GM18861 (cell line): ENCODE data around the gene HNF4A.

ENCODE experiments used
- ATAC-seq: cut with Tn5 transposase; IDR thresholded peaks from one replicate; pipeline ENCODE4 v1.9.1; 2021; ENCODE audit not compliant: unreplicated experiment

The HNF4A gene

GRCh38 chr20:44423480-44423879 lies 68.0 kb downstream of the HNF4A start:
- no peak for ATAC-seq

GRCh38 chr20:44424039-44424495 lies 68.6 kb downstream of the HNF4A start:
- ATAC-seq = no peak

- ATAC-seq = no peak
Observed at GRCh38 chr20:44425923-44426322, 70.4 kb downstream of the HNF4A start.

GRCh38 chr20:44426879-44427790 lies 71.6 kb downstream of the HNF4A start:
- no peak for ATAC-seq

DNA sequence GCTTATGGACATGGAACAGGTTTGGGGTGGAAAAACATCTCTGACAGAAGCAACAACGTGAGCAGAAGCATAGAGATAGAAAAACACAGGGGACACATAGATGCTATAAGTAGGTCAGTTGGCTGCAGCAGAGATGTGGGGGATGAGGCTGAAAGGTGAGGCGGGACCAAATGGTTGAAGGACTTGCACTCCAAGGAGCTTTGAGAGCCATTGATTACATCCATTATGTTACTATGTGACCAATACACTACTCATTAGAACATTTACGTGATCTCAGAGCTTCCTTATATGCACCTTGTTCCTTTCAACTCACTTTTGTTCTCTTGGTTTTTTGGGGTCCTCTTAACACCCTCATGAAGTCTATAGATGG lies 72.3 kb downstream of the HNF4A start:
- no peak for ATAC-seq

GRCh38 chr20:44428174-44429016 lies 72.9 kb downstream of the HNF4A start:
- no peak for ATAC-seq

- ATAC-seq = no peak
Observed at GRCh38 chr20:44429017-44429339, 73.5 kb downstream of the HNF4A start.

- no peak for ATAC-seq
Observed at GRCh38 chr20:44429419-44430269, 74.1 kb downstream of the HNF4A start.

DNA sequence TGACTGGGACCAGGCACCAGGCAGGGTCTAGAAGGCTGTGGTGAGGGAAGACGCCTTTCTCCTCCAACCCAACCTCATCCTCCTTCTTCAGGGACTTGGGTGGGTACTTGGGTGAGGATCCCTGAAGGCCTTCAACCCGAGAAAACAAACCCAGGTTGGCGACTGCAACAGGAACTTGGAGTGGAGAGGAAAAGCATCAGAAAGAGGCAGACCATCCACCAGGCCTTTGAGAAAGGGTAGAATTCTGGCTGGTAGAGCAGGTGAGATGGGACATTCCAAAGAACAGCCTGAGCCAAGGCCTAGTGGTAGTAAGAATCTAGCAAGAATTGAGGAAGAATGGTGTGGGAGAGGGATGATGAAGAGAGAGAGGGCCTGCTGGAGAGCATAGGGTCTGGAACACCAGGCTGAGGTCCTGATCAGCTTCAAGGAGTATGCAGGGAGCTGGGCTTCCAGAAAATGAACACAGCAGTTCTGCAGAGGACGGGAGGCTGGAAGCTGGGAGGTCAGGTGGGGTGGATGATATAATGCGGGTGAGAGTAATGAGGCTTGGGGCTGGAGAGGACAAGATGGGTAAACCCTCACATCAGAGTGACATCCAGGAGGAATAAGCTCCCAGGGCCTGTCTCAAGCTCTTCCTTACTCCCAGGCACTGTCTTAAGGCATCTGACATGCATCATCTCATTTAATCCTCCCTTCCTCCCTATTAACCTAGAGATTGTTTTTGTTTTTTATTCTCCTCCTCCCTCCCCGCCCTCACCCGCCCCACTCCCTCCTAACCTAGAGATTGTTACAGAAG lies 75.0 kb downstream of the HNF4A start:
- no peak for ATAC-seq

GRCh38 chr20:44431118-44431501 lies 75.6 kb downstream of the HNF4A start:
- no peak for ATAC-seq

DNA sequence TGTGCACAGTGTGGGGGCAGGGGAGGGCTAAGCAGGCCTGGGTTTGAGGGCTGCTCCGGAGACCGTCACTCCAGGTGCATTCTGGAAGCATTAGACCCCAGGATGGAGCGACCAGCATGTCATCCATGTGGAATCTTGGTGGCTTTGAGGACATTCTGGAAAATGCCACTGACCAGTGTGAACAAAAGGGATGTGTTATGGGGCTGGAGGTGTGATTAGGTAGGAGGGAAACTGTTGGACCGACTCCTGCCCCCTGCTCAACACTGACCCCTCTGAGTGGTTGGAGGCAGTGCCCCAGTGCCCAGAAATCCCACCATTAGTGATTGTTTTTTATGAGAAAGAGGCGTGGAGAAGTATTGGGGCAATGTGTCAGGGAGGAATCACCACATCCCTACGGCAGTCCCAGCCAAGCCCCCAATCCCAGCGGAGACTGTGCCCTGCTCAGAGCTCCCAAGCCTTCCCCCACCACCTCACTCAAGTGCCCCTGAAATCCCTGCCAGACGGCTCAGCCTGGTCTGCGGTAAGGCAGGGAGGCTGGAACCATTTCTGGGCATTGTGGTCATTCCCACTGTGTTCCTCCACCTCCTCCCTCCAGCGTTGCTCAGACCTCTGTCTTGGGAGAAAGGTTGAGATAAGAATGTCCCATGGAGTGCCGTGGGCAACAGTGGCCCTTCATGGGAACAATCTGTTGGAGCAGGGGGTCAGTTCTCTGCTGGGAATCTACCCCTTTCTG lies 76.2 kb downstream of the HNF4A start:
- ATAC-seq = no peak

DNA sequence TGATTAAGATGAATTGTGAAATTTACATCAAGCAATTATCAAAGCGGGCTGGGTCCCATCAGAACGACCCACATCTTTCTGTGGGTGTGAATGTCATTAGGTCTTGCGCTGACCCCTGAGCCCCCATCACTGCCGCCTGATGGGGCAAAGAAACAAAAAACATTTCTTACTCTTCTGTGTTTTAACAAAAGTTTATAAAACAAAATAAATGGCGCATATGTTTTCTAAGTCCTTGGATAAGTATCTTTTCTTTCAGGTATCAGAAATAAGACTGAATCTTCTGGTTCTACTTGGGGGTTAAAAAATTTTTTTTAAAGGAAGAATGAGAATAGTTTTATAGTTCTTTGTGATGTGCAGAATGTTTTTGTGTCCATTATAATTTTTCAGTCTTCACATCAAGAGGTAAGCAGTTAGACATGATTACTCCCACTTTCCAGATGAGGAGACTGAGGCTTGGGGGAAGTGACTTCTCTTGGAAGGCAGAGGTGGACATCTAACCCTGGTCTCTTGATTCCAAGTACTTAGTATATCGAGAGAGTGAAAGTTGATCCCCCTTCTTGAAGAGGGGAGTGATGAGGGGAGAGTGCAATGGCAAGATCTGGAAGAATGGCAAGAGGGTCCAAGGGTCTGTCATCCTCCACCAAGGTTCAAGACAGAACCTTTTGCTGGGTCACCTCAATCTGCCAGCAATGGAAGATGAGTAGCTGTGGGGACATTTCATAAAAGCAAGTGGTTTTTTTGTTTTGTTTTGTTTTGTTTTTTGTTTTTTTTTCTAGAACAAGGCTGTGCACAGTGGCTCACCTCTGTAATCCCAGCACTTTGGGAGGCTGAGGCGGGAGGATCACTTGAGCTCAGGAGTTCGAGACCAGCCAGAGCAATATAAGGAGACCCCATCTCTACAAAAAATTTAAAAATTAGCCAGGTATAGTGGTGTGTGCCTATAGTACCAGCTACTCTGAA lies 77.4 kb downstream of the HNF4A start:
- ATAC-seq = no peak

DNA sequence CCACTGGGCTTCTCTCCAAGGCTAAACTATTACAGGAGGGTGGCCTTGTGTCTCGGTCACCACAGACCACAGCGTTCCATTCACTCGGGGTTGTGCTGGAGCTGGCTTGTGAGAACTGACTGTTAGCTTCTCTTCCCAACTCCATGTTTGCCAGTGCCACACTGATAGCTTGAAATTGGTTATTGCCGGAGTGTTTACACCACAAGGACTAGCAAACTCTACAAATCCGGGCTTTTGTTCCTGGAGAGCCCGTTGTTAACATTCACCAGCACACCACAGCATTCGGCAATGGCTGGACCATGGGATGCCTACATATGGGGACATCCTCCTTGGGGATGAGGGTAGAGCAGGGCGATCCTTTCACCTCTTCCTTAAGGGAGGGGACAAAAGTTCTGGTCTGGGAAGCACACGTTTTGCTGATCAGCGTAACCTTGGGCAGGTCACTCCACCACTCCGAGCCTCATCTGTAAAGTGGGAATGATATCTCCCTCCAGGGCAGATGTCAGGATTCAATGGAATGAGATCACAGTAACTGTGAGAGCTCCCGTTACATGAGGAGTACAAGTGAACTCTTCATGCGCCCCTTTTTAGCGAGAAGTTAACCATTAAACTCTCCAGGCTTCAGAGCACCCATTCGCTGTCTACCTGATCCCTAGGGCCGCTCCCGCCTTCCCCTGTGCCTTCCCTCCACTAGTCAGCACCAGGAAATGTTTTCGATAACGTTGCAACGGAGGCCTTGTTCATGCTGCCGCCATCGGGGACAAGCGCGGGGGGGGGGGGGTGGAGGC lies 78.4 kb downstream of the HNF4A start:
- no peak for ATAC-seq

DNA sequence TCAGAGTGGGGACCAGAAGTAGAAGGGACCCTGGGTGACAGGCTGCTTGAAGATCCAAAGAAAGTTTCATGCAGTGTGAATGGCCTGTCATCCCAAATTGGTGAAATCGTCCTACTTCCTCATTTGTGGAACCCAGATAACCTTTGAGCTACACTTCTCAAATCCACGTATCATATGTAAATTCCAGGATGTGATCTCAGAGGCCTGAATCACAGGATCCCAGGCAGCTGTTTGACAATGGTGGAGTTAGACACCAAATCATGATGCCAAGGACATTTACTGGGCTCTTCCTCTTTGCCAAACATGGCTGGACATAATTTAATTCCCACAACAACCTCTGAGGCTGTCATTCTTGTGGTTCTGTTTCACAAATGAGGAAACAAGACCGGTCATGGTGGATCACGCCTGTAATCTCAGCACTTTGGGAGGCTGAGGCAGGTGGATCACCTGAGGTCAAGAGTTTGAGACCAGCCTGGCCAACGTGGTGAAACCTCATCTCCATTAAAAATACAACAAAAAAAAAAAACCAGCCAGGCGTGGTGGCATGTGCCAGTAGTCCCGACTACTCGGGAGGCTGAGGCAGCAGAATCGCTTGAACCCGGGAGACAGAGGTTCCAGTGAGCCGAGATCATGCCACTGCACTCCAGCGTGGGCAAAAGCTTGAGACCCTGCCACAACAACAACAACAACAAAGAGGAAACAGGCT lies 80.3 kb downstream of the HNF4A start:
- no peak for ATAC-seq

DNA sequence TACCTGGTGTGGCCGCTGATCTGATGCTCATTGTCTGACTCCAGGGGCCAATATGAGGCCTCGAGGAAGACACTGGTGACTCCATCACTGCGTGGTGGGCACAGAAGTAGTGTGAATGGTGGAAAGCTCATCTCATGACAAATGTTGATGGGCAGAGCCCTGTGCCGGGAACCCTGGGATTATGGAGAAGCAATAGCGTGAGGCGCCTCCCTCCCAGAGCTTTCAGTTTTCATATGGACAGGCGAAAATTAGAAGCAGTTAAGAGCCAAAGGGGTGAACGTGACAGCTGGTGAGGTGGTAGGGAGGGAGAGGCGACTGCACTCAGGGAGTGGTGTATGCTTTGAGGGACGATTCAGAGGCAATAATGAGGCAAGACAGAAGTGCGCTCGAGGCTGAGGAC lies 80.9 kb downstream of the HNF4A start:
- no peak for ATAC-seq

GRCh38 chr20:44437497-44437896 lies 82.0 kb downstream of the HNF4A start:
- no peak for ATAC-seq

GRCh38 chr20:44438782-44439181 lies 83.3 kb downstream of the HNF4A start:
- ATAC-seq = no peak
